HFFc6 (cell line): ENCODE results near the gene GPR180. TPM values are rescaled to one million over a fixed set of nuclear protein-coding genes. Genes with fewer than 3 reads are reported as not detected.

ENCODE experiments used
- DNase-seq: peaks from one replicate; pipeline ENCODE4 v3.0.0-alpha.2; 2018
- H3K27ac Mint-ChIP-seq: 2 replicates; pipeline ENCODE4 v1.8.0; 2020; ENCODE audit warnings: mild to moderate bottlenecking, mixed read lengths
- H3K27me3 Mint-ChIP-seq: 2 replicates; pipeline ENCODE4 v1.8.0; 2021; ENCODE audit warnings: mild to moderate bottlenecking, moderate library complexity, mixed read lengths; ENCODE audit not compliant: insufficient read depth
- H3K36me3 Mint-ChIP-seq: 2 replicates; pipeline ENCODE4 v1.8.0; 2021; ENCODE audit warnings: low read depth, mixed read lengths
- H3K4me1 Mint-ChIP-seq: 2 replicates; pipeline ENCODE4 v1.8.0; 2020; ENCODE audit warnings: low read depth, mixed read lengths
- H3K4me3 Mint-ChIP-seq: 2 replicates; pipeline ENCODE4 v1.8.0; 2020; ENCODE audit warnings: mild to moderate bottlenecking, moderate library complexity, mixed read lengths
- H3K9me3 Mint-ChIP-seq: 2 replicates; pipeline ENCODE4 v1.8.0; 2020; ENCODE audit warnings: mild to moderate bottlenecking, mixed read lengths
- CTCF ChIP-seq: fragments of 200-600 bp; sonication (generic); IDR thresholded peaks from 2 replicates; pipeline ENCODE4 v1.5.0; 2021; ENCODE audit warnings: antibody characterized with exemption, mild to moderate bottlenecking
- total RNA-seq, 6 experiments: library from RNA; stranded (reverse); fragmentation: NEBNext Ultra II Directional; extraction: Animal tissue kit (Norgen Biotek cat#: 25700); gene quantifications; 2 replicates in 1 of 6; 3 replicates in 5 of 6; pipeline ENCODE4 v1.2.3, GENCODE V29; 2021

The GPR180 gene
- total RNA-seq, 6 experiments from 2014 or later = 8.2 to 10.6 (median 9.1) TPM

- peaks cover 17% of the 10 kb centered on the region for H3K36me3 Mint-ChIP-seq
- H3K4me1 Mint-ChIP-seq = no peaks in the 10 kb centered on the region
- no peaks in the 10 kb centered on the region for H3K9me3 Mint-ChIP-seq
- no peak for DNase-seq
- TF ChIP-seq CTCF = no peak
- H3K27ac Mint-ChIP-seq = no peak overlapping the region
- no peak overlapping the region for H3K4me3 Mint-ChIP-seq
- H3K27me3 Mint-ChIP-seq = no peaks in the 10 kb centered on the region; the same call in 1 of the 2 replicates
Observed at GRCh38 chr13:94567581-94567980, 34.1 kb upstream of the GPR180 start.

- no peak for DNase-seq
- TF ChIP-seq CTCF = no peak
- no peak overlapping the region for H3K27ac Mint-ChIP-seq
- no peaks in the 10 kb centered on the region for H3K9me3 Mint-ChIP-seq
- no peak overlapping the region for H3K4me3 Mint-ChIP-seq
- no peaks in the 10 kb centered on the region for H3K27me3 Mint-ChIP-seq
- H3K4me1 Mint-ChIP-seq = no peaks in the 10 kb centered on the region
- H3K36me3 Mint-ChIP-seq = peaks cover 24% of the 10 kb centered on the region
Observed at GRCh38 chr13:94568443-94568842, 33.2 kb upstream of the GPR180 start.

GRCh38 chr13:94569615-94570014 is 32.0 kb upstream of the GPR180 start:
- no peak overlapping the region for H3K4me3 Mint-ChIP-seq
- no peaks in the 10 kb centered on the region for H3K4me1 Mint-ChIP-seq
- DNase-seq = no peak
- TF ChIP-seq CTCF = no peak
- no peaks in the 10 kb centered on the region for H3K27me3 Mint-ChIP-seq
- peaks cover 30% of the 10 kb centered on the region for H3K36me3 Mint-ChIP-seq
- no peak overlapping the region for H3K27ac Mint-ChIP-seq
- no peaks in the 10 kb centered on the region for H3K9me3 Mint-ChIP-seq

- no peak overlapping the region for H3K27ac Mint-ChIP-seq
- H3K4me1 Mint-ChIP-seq = peaks cover 8% of the 10 kb centered on the region
- DNase-seq = no peak
- peaks cover 31% of the 10 kb centered on the region for H3K36me3 Mint-ChIP-seq
- H3K9me3 Mint-ChIP-seq = no peaks in the 10 kb centered on the region
- TF ChIP-seq CTCF = no peak
- no peak overlapping the region for H3K4me3 Mint-ChIP-seq
- no peaks in the 10 kb centered on the region for H3K27me3 Mint-ChIP-seq
Observed at GRCh38 chr13:94579063-94579462, 22.6 kb upstream of the GPR180 start.

GRCh38 chr13:94583926-94584325 is 17.7 kb upstream of the GPR180 start:
- H3K27ac Mint-ChIP-seq = no peak overlapping the region
- no peak overlapping the region for H3K4me3 Mint-ChIP-seq
- DNase-seq = no peak
- peaks cover 15% of the 10 kb centered on the region for H3K4me1 Mint-ChIP-seq
- H3K36me3 Mint-ChIP-seq = peaks cover 32% of the 10 kb centered on the region
- no peaks in the 10 kb centered on the region for H3K9me3 Mint-ChIP-seq
- no peaks in the 10 kb centered on the region for H3K27me3 Mint-ChIP-seq
- no peak for TF ChIP-seq CTCF

- DNase-seq = no peak
- Mint-ChIP-seq H3K36me3 (peaks cover 31% of the 10 kb centered on the region), H3K9me3 (no peaks in the 10 kb centered on the region), H3K4me3 (no peak overlapping the region), H3K4me1 (peaks cover 15% of the 10 kb centered on the region), H3K27me3 (no peaks in the 10 kb centered on the region), H3K27ac (no peak overlapping the region)
- no peak for TF ChIP-seq CTCF
Observed at GRCh38 chr13:94585543-94586101, 16.0 kb upstream of the GPR180 start.
